Heart right ventricle (tissue), 16 donors: ENCODE results near the gene NOA1. TPM values are rescaled to one million over a fixed set of nuclear protein-coding genes. Genes with fewer than 3 reads are reported as not detected.
A peak's percentile ranks its signal among the peaks of the same experiment; 100 is the strongest.
"Not testable (repeated sequence)": the region's sequence is repeated elsewhere in the genome, so short reads cannot be mapped to it uniquely, and the experiment has no call there.

ENCODE experiments used
- ATAC-seq, 8 donors: fragments of 200-7000 bp; cut with Tn5 transposase; one replicate each; pipeline ENCODE4 v1.9.1; 2020; ENCODE audit warnings: mild to moderate bottlenecking in 8 of 8, moderate library complexity in 8 of 8, moderate number of reproducible peaks in 1 of 8
- DNase-seq, 2 donors: peaks; one replicate each; pipeline ENCODE4 v3.0.0-alpha.2; 2020
- H3K27ac ChIP-seq, 10 donors: fragments of 200-600 bp; sonication (generic) in 2 of 10; one replicate each; pipeline versions ENCODE4 v1.5.0 to v1.8.0; 2020 to 2022; ENCODE audit warnings: mild to moderate bottlenecking in 3 of 10
- H3K27me3 ChIP-seq, 7 donors: fragments of 200-600 bp; one replicate each; pipeline ENCODE4 v1.8.0; 2021 to 2022; ENCODE audit warnings: mild to moderate bottlenecking in 2 of 7
- H3K36me3 ChIP-seq, 9 donors: fragments of 200-600 bp; sonication (generic) in 1 of 9; one replicate each; pipeline versions ENCODE4 v1.5.0 to v1.8.0; 2020 to 2022; ENCODE audit warnings: mild to moderate bottlenecking in 2 of 9
- H3K4me1 ChIP-seq, 9 donors: fragments of 200-600 bp; sonication (generic) in 1 of 9; one replicate each; pipeline versions ENCODE4 v1.5.0 to v1.8.0; 2020 to 2022; ENCODE audit warnings: mild to moderate bottlenecking in 4 of 9
- H3K4me3 ChIP-seq, 10 donors: fragments of 200-600 bp; sonication (generic) in 2 of 10; one replicate each; pipeline versions ENCODE4 v1.5.0 to v1.8.0; 2020 to 2022; ENCODE audit warnings: mild to moderate bottlenecking in 7 of 10, moderate library complexity in 2 of 10
- H3K9me3 ChIP-seq, 11 donors: fragments of 200-600 bp in 10 of 11; sonication (generic) in 2 of 11; one replicate each; pipeline versions ENCODE4 v1.5.0 to v1.8.0; 2013 to 2022; ENCODE audit warnings: mild to moderate bottlenecking in 2 of 11, control low read depth in 1 of 11, moderate library complexity in 1 of 11
- CTCF ChIP-seq, 9 donors: fragments of 200-600 bp; sonication (generic) in 2 of 9; IDR thresholded peaks; one replicate each; pipeline versions ENCODE4 v1.5.0 to v1.8.0; 2021 to 2022; ENCODE audit warnings: antibody characterized with exemption in 9 of 9, mild to moderate bottlenecking in 5 of 9, moderate library complexity in 1 of 9
- WGBS, 2 donors: extraction: QIAGEN DNeasy Blood & Tissue Kit; methylation state at CpG; one replicate each; pipeline ENCODE4 v1.1.7; 2013; ENCODE audit warnings: inconsistent platforms in 1 of 2; 5-methylcytosine and 5-hydroxymethylcytosine counted together
- intact Hi-C, 10 donors: fragments of 100-400 bp; cut with DNase I; formaldehyde crosslinking; loops; one replicate each; pipeline versions ENCODE4 v1.11.1 to v1.14.2; 2022
- polyA plus RNA-seq, 2 donors: library from polyadenylated mRNA; stranded (reverse); fragments of 200-250 nt; gene quantifications; one replicate each; pipeline ENCODE4 v1.2.3, GENCODE V29; 2013
- total RNA-seq, 10 donors: library from RNA; stranded (reverse); fragmentation: NEBNext Ultra II Directional in 3 of 10; extraction: Animal tissue kit (Norgen Biotek cat#: 25700) in 3 of 10; gene quantifications; one replicate each; pipeline versions ENCODE4 v1.2.1 to v1.2.4, GENCODE V29; 2021 to 2023
- donor health status: Arrhythmogenic right ventricular cardiomyopathy.
- donor health status: ischemic (EF 13 %, LVEDD 7.1; RV severe dilation, severe dysfunction).
- donor health status: healthy with polysubstance abuse.
- donor health status: DM: no; HTN: yes; CAD: no.
- donor health status: DM: no; HTN: no; CAD: no.
- donor health status: ischemic (EF 25% LVEDD 6.9; RV normal size, moderate dysfunction).
- donor health status: ischemic (EF 25% LVEDD 5.7; RV mildly dilated, moderate dysfunction).
- donor health status: healthy.
- donor health status: DM: yes; HTN: yes; CAD: no.
- donor health status: Ischemic cardiomyopathy.
- donor health status: ischemic (EF 35%, LVEDD 5.7; RV mildly dilated, moderate dysfunction).
- donor health status: nonischemic (EF 11% LVEDD 7.7; RV severe dilation, severe dysfunction).
- donor health status: DM: yes; HTN: yes; CAD: no.
- donor health status: PGD.
- donor health status: ischemic (EF 29% LVEDD 5.4; RV normal size, mild dysfunction).
- donor health status: nonischemic (EF 23%, LVEDD 6.1; RV moderate dilation, normal function).

The NOA1 gene
- total and polyA plus RNA-seq, 12 donors: 3.6 to 14.7 (median 12.4) TPM

DNA sequence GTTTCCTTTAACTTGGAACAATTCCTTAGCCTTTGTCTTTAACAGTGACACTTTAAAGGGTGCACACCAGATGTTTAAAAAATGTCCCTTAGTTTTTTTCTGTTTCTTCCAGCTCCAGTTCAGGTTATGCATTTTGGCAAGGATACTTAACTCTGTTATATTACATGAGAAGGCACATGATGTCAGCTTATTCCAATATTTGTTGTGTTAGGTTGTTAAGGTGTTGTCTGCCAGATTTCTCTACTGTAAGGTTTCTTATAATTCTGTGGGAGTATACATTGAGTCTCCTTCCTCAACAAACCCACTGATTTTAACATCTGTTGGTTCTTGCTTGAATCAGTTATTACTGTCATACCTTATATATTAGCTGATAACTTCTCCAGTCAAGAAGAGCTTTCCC, 36.4 kb downstream of the NOA1 start:
- TF ChIP-seq CTCF (IDR thresholded peaks at IDR 0.05): no peak
- Histone ChIP-seq H3K4me1 (peaks cover 0 to 6% (median 0%) of the 10 kb centered on the region in 9 donors), H3K27me3 (no peaks in the 10 kb centered on the region), H3K27ac (no peak overlapping the region), H3K9me3 (no peaks in the 10 kb centered on the region), H3K36me3 (peaks cover 0 to 44% (median 11%) of the 10 kb centered on the region in 9 donors), H3K4me3 (no peak overlapping the region)
- intact Hi-C loops: no loop called here
- ATAC-seq (no peak), DNase-seq (no peak)

DNA sequence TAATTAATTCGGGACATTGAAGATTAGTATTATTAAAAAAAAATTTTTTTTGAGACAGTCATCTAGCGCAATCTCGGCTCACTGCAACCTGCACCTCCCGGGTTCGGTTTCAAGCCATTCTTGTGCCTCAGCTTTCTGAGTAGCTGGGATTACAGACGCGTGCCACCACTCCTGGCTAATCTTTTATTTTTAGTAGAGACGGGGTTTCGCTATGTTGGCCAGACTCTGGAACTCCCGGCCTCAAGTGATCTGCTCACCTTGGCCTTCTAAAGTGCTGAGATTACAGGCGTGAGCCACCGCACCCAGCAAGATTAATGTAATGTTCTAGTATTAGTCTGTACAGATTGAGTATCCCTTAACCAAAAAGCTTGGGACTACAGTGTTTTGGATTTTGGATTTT, 37.0 kb downstream of the NOA1 start:
- Histone ChIP-seq H3K4me3 (no peak overlapping the region), H3K4me1 (peaks cover 0 to 6% (median 0%) of the 10 kb centered on the region in 9 donors), H3K27me3 (no peaks in the 10 kb centered on the region), H3K27ac (no peak overlapping the region), H3K9me3 (no peaks in the 10 kb centered on the region), H3K36me3 (peaks cover 0 to 49% (median 11%) of the 10 kb centered on the region in 9 donors)
- whole genome bisulfite sequencing, 2 donors: 65 to 67% methylated on average over 12 of the region's 12 CpGs
- intact Hi-C loops: no loop called here
- ATAC-seq (peak in 1 of 8 donors; percentile 26), DNase-seq (no peak)
- TF ChIP-seq CTCF (IDR thresholded peaks at IDR 0.05): no peak

DNA sequence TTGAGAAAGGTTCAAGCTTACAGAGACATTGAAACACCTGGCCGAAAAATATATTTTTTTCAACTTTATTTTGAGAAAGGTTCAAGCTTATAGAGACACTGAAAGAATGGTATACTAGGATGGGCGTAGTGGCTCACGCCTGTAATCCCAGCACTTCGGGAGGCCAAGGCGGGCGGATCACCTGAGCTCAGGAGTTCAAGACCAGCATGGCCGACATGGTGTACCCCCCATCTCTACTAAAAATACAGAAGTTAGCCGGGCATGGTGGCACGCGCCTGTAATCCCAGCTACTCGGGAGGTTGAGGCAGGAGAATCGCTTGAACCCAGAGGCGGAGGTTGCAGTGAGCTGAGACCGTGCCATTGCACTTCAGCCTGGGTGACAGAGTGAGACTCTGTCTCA, 37.6 kb downstream of the NOA1 start:
- ATAC-seq, DNase-seq, H3K4me3 ChIP-seq, H3K27ac ChIP-seq, H3K4me1 ChIP-seq, intact Hi-C loops, H3K27me3 ChIP-seq, H3K9me3 ChIP-seq: not testable (repeated sequence)
- WGBS, 2 donors: 98% methylated on average over 14 of the region's 14 CpGs
- peaks cover 0 to 49% (median 11%) of the 10 kb centered on the region in 9 donors for H3K36me3 ChIP-seq

- Histone ChIP-seq H3K36me3 (peaks cover 0 to 60% (median 11%) of the 10 kb centered on the region in 9 donors), H3K27ac (no peak overlapping the region), H3K4me3 (no peak overlapping the region), H3K27me3 (no peaks in the 10 kb centered on the region), H3K9me3 (no peaks in the 10 kb centered on the region), H3K4me1 (peaks cover 0 to 12% (median 0%) of the 10 kb centered on the region in 9 donors)
- DNase-seq (no peak), ATAC-seq (no peak)
- no peak for TF ChIP-seq CTCF (IDR thresholded peaks at IDR 0.05)
- WGBS, 2 donors: 89% methylated on average over 6 of the region's 6 CpGs
- intact Hi-C loops: no loop called here
Measured at GRCh38 chr4:56937262-56937661, 40.1 kb downstream of the NOA1 start.

DNA sequence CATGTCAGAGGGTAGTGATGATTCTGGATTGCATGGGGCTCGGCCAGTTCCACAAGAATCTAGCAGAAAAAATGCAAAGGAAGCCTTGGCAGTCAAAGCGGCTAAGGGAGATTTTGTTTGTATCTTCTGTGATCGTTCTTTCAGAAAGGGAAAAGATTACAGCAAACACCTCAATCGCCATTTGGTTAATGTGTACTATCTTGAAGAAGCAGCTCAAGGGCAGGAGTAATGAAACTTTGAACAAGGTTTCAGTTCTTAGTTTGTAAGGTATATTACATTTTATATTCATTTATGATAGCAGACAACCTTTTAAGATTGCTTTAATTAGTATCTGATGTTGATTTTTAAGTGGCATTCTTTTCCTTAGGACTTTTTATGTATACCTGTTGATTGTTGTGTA, 45.5 kb downstream of the NOA1 start:
- ATAC-seq: no peak

More for the DNA sequence above, 45.5 kb downstream of the NOA1 start:
- Histone ChIP-seq H3K27ac (no peak overlapping the region), H3K9me3 (no peaks in the 10 kb centered on the region), H3K36me3 (peaks cover 0 to 76% (median 18%) of the 10 kb centered on the region in 9 donors), H3K27me3 (no peaks in the 10 kb centered on the region), H3K4me1 (peaks cover 0 to 12% (median 0%) of the 10 kb centered on the region in 9 donors), H3K4me3 (no peak overlapping the region)
- TF ChIP-seq CTCF (IDR thresholded peaks at IDR 0.05): no peak
- WGBS, 2 donors: 88 to 91% methylated on average over 4 of the region's 4 CpGs
- no peak for DNase-seq
- intact Hi-C loops: no loop called here
